Measurements from ENCODE around the gene COPA.

The COPA gene

DNA sequence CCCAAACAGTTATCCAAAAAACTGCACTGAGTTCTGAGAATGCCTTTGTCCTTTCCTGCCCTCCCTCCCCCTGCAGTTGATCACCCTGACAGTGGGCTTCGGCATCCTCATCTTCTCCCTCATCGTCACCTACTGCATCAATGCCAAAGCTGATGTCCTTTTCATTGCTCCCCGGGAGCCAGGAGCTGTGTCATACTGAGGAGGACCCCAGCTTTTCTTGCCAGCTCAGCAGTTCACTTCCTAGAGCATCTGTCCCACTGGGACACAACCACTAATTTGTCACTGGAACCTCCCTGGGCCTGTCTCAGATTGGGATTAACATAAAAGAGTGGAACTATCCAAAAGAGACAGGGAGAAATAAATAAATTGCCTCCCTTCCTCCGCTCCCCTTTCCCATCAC is 15.0 kb upstream of the COPA start:
- DNase-seq (ENCODE audit: low read depth in 1 of 2, low spot score in 1 of 2): no peak
- TF ChIP-seq, protein P1, sequence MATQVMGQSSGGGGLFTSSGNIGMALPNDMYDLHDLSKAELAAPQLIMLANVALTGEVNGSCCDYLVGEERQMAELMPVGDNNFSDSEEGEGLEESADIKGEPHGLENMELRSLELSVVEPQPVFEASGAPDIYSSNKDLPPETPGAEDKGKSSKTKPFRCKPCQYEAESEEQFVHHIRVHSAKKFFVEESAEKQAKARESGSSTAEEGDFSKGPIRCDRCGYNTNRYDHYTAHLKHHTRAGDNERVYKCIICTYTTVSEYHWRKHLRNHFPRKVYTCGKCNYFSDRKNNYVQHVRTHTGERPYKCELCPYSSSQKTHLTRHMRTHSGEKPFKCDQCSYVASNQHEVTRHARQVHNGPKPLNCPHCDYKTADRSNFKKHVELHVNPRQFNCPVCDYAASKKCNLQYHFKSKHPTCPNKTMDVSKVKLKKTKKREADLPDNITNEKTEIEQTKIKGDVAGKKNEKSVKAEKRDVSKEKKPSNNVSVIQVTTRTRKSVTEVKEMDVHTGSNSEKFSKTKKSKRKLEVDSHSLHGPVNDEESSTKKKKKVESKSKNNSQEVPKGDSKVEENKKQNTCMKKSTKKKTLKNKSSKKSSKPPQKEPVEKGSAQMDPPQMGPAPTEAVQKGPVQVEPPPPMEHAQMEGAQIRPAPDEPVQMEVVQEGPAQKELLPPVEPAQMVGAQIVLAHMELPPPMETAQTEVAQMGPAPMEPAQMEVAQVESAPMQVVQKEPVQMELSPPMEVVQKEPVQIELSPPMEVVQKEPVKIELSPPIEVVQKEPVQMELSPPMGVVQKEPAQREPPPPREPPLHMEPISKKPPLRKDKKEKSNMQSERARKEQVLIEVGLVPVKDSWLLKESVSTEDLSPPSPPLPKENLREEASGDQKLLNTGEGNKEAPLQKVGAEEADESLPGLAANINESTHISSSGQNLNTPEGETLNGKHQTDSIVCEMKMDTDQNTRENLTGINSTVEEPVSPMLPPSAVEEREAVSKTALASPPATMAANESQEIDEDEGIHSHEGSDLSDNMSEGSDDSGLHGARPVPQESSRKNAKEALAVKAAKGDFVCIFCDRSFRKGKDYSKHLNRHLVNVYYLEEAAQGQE (IDR thresholded peaks at IDR 0.05; ENCODE audit: insufficient replicate concordance, low read depth): no peak
- TF ChIP-seq, protein P2, sequence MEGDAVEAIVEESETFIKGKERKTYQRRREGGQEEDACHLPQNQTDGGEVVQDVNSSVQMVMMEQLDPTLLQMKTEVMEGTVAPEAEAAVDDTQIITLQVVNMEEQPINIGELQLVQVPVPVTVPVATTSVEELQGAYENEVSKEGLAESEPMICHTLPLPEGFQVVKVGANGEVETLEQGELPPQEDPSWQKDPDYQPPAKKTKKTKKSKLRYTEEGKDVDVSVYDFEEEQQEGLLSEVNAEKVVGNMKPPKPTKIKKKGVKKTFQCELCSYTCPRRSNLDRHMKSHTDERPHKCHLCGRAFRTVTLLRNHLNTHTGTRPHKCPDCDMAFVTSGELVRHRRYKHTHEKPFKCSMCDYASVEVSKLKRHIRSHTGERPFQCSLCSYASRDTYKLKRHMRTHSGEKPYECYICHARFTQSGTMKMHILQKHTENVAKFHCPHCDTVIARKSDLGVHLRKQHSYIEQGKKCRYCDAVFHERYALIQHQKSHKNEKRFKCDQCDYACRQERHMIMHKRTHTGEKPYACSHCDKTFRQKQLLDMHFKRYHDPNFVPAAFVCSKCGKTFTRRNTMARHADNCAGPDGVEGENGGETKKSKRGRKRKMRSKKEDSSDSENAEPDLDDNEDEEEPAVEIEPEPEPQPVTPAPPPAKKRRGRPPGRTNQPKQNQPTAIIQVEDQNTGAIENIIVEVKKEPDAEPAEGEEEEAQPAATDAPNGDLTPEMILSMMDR (IDR thresholded peaks at IDR 0.05; ENCODE audit: insufficient read depth, low read length): no peak
- no peak for TF ChIP-seq POLR2AphosphoS5 (IDR thresholded peaks at IDR 0.05; ENCODE audit: low read depth)
- no peak for TF ChIP-seq GABPA (IDR thresholded peaks at IDR 0.05; ENCODE audit: low read depth)
- no peak for TF ChIP-seq SPI1 (IDR thresholded peaks at IDR 0.05; ENCODE audit: borderline replicate concordance, low read depth)
- no peaks in the 10 kb centered on the region for H3K27me3 ChIP-seq (ENCODE audit: insufficient read depth, poor library complexity, severe bottlenecking)
- no peak overlapping the region for H3K27ac ChIP-seq (replicated peaks)
- no peak overlapping the region for H3K4me3 ChIP-seq (replicated peaks; ENCODE audit: insufficient read depth, low read length)

DNA sequence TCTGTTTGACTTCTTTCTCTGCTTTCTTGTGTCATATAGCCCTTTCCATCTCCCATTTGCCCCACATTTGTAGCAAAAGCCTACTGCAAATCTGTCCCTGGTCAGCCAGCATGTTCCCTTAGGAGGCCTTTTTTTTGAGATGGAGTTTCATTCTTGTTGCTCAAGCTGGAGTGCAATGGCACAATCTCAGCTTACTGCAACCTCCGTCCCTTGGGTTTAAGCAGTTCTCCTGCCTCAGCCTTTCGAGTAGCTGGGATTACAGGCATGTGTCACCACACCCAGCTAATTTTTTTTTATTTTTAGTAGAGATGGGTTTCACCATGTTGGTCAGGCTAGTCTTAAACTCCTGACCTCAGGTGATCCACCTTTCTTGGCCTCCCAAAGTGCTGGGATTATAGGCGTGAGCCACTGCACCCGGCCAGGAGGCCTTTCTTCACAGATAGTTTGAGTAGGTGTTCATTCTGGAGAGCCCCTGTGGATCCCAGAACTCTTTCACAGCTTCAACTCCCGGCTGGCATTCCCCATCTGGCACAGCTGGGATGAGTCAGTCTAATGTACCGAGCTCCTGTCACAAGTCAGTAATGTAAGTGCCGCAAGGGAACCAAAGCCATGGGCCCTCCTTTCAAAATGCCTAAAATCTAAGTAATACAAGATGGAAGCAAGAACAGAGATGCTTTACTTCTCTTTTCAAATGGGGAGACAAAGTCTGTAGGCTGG is 14.4 kb upstream of the COPA start:
- Histone ChIP-seq H3K27ac (replicated peaks) (no peak overlapping the region), H3K27me3 (ENCODE audit: insufficient read depth, poor library complexity, severe bottlenecking) (no peaks in the 10 kb centered on the region), H3K4me3 (replicated peaks; ENCODE audit: insufficient read depth, low read length) (no peak overlapping the region)
- TF ChIP-seq GABPA (IDR thresholded peaks at IDR 0.05; ENCODE audit: low read depth): no peak
- TF ChIP-seq, protein P1 (IDR thresholded peaks at IDR 0.05; ENCODE audit: insufficient replicate concordance, low read depth): no peak
- no peak for TF ChIP-seq SPI1 (IDR thresholded peaks at IDR 0.05; ENCODE audit: borderline replicate concordance, low read depth)
- TF ChIP-seq, protein P2 (IDR thresholded peaks at IDR 0.05; ENCODE audit: insufficient read depth, low read length): no peak
- no peak for TF ChIP-seq POLR2AphosphoS5 (IDR thresholded peaks at IDR 0.05; ENCODE audit: low read depth)
- no peak for DNase-seq (ENCODE audit: low read depth in 1 of 2, low spot score in 1 of 2)

DNA sequence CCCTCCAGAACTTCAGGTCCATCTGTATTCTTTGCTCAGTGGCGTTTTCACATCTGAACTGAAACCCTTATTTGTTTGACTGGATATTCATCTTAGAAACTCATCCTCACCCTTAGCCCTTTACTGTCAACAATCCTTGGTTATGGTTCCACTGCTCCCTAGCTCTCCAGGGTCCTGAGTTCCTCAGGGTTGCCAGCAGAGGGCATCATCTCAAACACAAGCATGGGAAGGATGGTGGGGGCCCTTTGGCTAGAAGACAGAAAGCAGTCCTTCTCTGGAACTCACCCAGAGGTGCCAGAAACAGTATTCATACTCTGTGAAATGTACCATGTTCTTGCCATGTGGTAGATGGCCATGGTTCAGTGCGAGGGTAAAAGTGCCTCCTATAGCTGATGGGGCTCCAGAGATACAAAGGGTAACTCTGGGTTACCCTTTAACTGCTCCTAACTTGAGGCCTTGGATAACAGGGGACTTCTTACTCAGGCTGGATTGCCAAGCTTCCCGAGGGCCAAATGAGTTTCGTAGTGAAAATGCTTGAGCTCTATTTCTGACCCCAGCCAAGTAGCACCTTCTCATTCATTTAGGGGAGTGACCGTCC is 11.4 kb upstream of the COPA start:
- H3K27me3 ChIP-seq (ENCODE audit: insufficient read depth, poor library complexity, severe bottlenecking): no peaks in the 10 kb centered on the region
- DNase-seq (ENCODE audit: low read depth in 1 of 2, low spot score in 1 of 2): peak in 1 of 2 experiments; percentile 23

More for the DNA sequence above, 11.4 kb upstream of the COPA start:
- H3K4me3 ChIP-seq (replicated peaks; ENCODE audit: insufficient read depth, low read length): no peak overlapping the region
- H3K27ac ChIP-seq (replicated peaks): no peak overlapping the region
- TF ChIP-seq, protein P2 (IDR thresholded peaks at IDR 0.05; ENCODE audit: insufficient read depth, low read length): peak; percentile 48
- TF ChIP-seq GABPA (IDR thresholded peaks at IDR 0.05; ENCODE audit: low read depth): no peak
- TF ChIP-seq POLR2AphosphoS5 (IDR thresholded peaks at IDR 0.05; ENCODE audit: low read depth): no peak
- TF ChIP-seq SPI1 (IDR thresholded peaks at IDR 0.05; ENCODE audit: borderline replicate concordance, low read depth): no peak
- TF ChIP-seq, protein P1 (IDR thresholded peaks at IDR 0.05; ENCODE audit: insufficient replicate concordance, low read depth): peak; percentile 67
